Left lung (tissue), 10 donors: ENCODE data around the gene FLCN. TPM values are rescaled to one million over a fixed set of nuclear protein-coding genes. Genes with fewer than 3 reads are reported as not detected.

Experiments
- ATAC-seq: fragments of 200-7000 bp; cut with Tn5 transposase; one replicate; pipeline ENCODE4 v1.9.1; 2020; ENCODE audit warnings: moderate library complexity
- DNase-seq, 4 donors: peaks; one replicate each; pipeline ENCODE4 v3.0.0-alpha.2; 2013 to 2020
- H3K27ac ChIP-seq, 2 donors: fragments of 200-600 bp; sonication (generic) in 1 of 2; one replicate each; pipeline versions ENCODE4 v1.5.0 to v1.8.0; 2020 to 2021
- H3K27me3 ChIP-seq, 2 donors: fragments of 200-600 bp; sonication (generic) in 1 of 2; one replicate each; pipeline versions ENCODE4 v1.5.0 to v1.8.0; 2020 to 2021
- H3K36me3 ChIP-seq, 2 donors: fragments of 200-600 bp; sonication (generic) in 1 of 2; one replicate each; pipeline versions ENCODE4 v1.5.0 to v1.8.0; 2020 to 2021
- H3K4me1 ChIP-seq, 2 donors: fragments of 200-600 bp; one replicate each; pipeline ENCODE4 v1.8.0; 2021
- H3K4me3 ChIP-seq, 2 donors: fragments of 200-600 bp; sonication (generic) in 1 of 2; one replicate each; pipeline versions ENCODE4 v1.5.0 to v1.8.0; 2020 to 2021; ENCODE audit warnings: mild to moderate bottlenecking in 1 of 2
- H3K9me3 ChIP-seq, 2 donors: fragments of 200-600 bp; sonication (generic) in 1 of 2; one replicate each; pipeline versions ENCODE4 v1.5.0 to v1.8.0; 2020 to 2021
- CTCF ChIP-seq, 2 donors: fragments of 200-600 bp; sonication (generic) in 1 of 2; IDR thresholded peaks; one replicate each; pipeline versions ENCODE4 v1.5.0 to v1.8.0; 2021; ENCODE audit warnings: antibody characterized with exemption in 2 of 2
- intact Hi-C, 2 donors: fragments of 100-400 bp; cut with DNase I; formaldehyde crosslinking; loops; one replicate each; pipeline versions ENCODE4 v1.11.2 to v1.14.2; 2022
- polyA plus RNA-seq, 6 donors: library from polyadenylated mRNA; unstranded; fragments of 120-200 nt; gene quantifications; one replicate each; pipeline ENCODE4 v1.2.1, GENCODE V29; 2013; ENCODE audit not compliant: insufficient read length in 6 of 6
- total RNA-seq, 2 donors: library from RNA; stranded (reverse); fragmentation: NEBNext Ultra II Directional; extraction: Animal tissue kit (Norgen Biotek cat#: 25700); gene quantifications; one replicate each; pipeline ENCODE4 v1.2.1, GENCODE V29; 2021
- donor health status: DM: no; HTN: yes; CAD: no.
- donor health status: DM: no; HTN: no; CAD: no.

Gene FLCN
- total and polyA plus RNA-seq, 8 donors = 39.6 to 80.1 (median 50.8) TPM

GRCh38 chr17:17172990-17173389, 64.0 kb downstream of the FLCN start:
- DNase-seq (no peak), ATAC-seq (no peak)
- H3K4me1 ChIP-seq = peaks cover 7 to 37% of the 10 kb centered on the region in 2 donors
- peaks cover 0 to 89% of the 10 kb centered on the region in 2 donors for H3K36me3 ChIP-seq
- no peak overlapping the region for H3K4me3 ChIP-seq
- no peaks in the 10 kb centered on the region for H3K27me3 ChIP-seq
- H3K9me3 ChIP-seq = no peaks in the 10 kb centered on the region
- intact Hi-C loops = no loop called here
- H3K27ac ChIP-seq = peak overlapping the region in 1 of 2 donors; percentile 46
- no peak for TF ChIP-seq CTCF (IDR thresholded peaks at IDR 0.05)

- H3K4me1 ChIP-seq = peaks cover 7 to 37% of the 10 kb centered on the region in 2 donors
- DNase-seq = peak in 1 of 4 donors; percentile 62
- no peak overlapping the region for H3K4me3 ChIP-seq
- ATAC-seq = peak; percentile 9
- H3K27me3 ChIP-seq = no peaks in the 10 kb centered on the region
- no peak for TF ChIP-seq CTCF (IDR thresholded peaks at IDR 0.05)
- intact Hi-C loops = no loop called here
- no peaks in the 10 kb centered on the region for H3K9me3 ChIP-seq
- peak overlapping the region in 1 of 2 donors; percentile 48 for H3K27ac ChIP-seq
- peaks cover 0 to 89% of the 10 kb centered on the region in 2 donors for H3K36me3 ChIP-seq
Measured at GRCh38 chr17:17172001-17172939, 64.7 kb downstream of the FLCN start.

GRCh38 chr17:17171186-17171585, 65.8 kb downstream of the FLCN start:
- H3K27me3 ChIP-seq = no peaks in the 10 kb centered on the region
- peaks cover 0 to 89% of the 10 kb centered on the region in 2 donors for H3K36me3 ChIP-seq
- intact Hi-C loops = no loop called here
- H3K4me3 ChIP-seq = no peak overlapping the region
- H3K9me3 ChIP-seq = no peaks in the 10 kb centered on the region
- no peak for TF ChIP-seq CTCF (IDR thresholded peaks at IDR 0.05)
- peaks cover 7 to 37% of the 10 kb centered on the region in 2 donors for H3K4me1 ChIP-seq
- peak overlapping the region; percentile 19 to 48 for H3K27ac ChIP-seq
- DNase-seq = peak in 1 of 4 donors; percentile 47
- no peak for ATAC-seq

- DNase-seq = peak in 2 of 4 donors; percentile 31 to 60
- peaks cover 7 to 30% of the 10 kb centered on the region in 2 donors for H3K4me1 ChIP-seq
- H3K27me3 ChIP-seq = no peaks in the 10 kb centered on the region
- intact Hi-C loops = no loop called here
- H3K9me3 ChIP-seq = no peaks in the 10 kb centered on the region
- peak overlapping the region; percentile 19 to 48 for H3K27ac ChIP-seq
- peak; percentile 74 for ATAC-seq
- TF ChIP-seq CTCF (IDR thresholded peaks at IDR 0.05) = no peak
- H3K36me3 ChIP-seq = peaks cover 0 to 89% of the 10 kb centered on the region in 2 donors
- no peak overlapping the region for H3K4me3 ChIP-seq
Measured at GRCh38 chr17:17170346-17170985, 66.5 kb downstream of the FLCN start.

GRCh38 chr17:17169396-17169795, 67.6 kb downstream of the FLCN start:
- intact Hi-C loops = no loop called here
- Histone ChIP-seq H3K36me3 (peaks cover 0 to 89% of the 10 kb centered on the region in 2 donors), H3K9me3 (no peaks in the 10 kb centered on the region), H3K27ac (no peak overlapping the region), H3K4me3 (no peak overlapping the region), H3K4me1 (peaks cover 7 to 28% of the 10 kb centered on the region in 2 donors), H3K27me3 (no peaks in the 10 kb centered on the region)
- DNase-seq = no peak
- ATAC-seq = no peak
- no peak for TF ChIP-seq CTCF (IDR thresholded peaks at IDR 0.05)
